IPS DF 6.9 (cell line): ENCODE measurements around the gene GUF1.
A peak's percentile ranks its signal among the peaks of the same experiment; 100 is the strongest.

Experiments used
- DNase-seq: peaks from one replicate; pipeline ENCODE4 v3.0.0-alpha.2; 2013; ENCODE audit warnings: low read depth, low spot score
- H3K27ac ChIP-seq: one replicate; pipeline ENCODE4 v1.5.1; 2013; ENCODE audit warnings: low read length, control low read depth
- H3K27me3 ChIP-seq: 2 replicates; pipeline ENCODE4 v1.6.1; 2013; ENCODE audit warnings: mild to moderate bottlenecking, low read length; ENCODE audit not compliant: control insufficient read depth, insufficient read depth
- H3K36me3 ChIP-seq: 2 replicates; pipeline ENCODE4 v1.6.1; 2013; ENCODE audit warnings: low read length; ENCODE audit not compliant: control insufficient read depth, insufficient read depth
- H3K4me1 ChIP-seq: 2 replicates; pipeline ENCODE4 v1.6.1; 2013; ENCODE audit warnings: low read length; ENCODE audit not compliant: control insufficient read depth, insufficient read depth
- H3K4me3 ChIP-seq: 2 replicates; pipeline ENCODE4 v1.5.1; 2013; ENCODE audit warnings: mild to moderate bottlenecking, low read length
- H3K9me3 ChIP-seq: 2 replicates; pipeline ENCODE4 v1.6.1; 2013; ENCODE audit warnings: low read length, inconsistent platforms; ENCODE audit not compliant: control insufficient read depth, insufficient read depth
- WGBS: extraction: QIAGEN DNeasy Blood & Tissue Kit; methylation state at CpG from one replicate; pipeline ENCODE4 v1.1.7; 2013; ENCODE audit warnings: mixed read lengths, missing lambda C conversion rate; ENCODE audit not compliant: insufficient read length, insufficient coverage; 5-methylcytosine and 5-hydroxymethylcytosine counted together

GUF1 gene, protein sequence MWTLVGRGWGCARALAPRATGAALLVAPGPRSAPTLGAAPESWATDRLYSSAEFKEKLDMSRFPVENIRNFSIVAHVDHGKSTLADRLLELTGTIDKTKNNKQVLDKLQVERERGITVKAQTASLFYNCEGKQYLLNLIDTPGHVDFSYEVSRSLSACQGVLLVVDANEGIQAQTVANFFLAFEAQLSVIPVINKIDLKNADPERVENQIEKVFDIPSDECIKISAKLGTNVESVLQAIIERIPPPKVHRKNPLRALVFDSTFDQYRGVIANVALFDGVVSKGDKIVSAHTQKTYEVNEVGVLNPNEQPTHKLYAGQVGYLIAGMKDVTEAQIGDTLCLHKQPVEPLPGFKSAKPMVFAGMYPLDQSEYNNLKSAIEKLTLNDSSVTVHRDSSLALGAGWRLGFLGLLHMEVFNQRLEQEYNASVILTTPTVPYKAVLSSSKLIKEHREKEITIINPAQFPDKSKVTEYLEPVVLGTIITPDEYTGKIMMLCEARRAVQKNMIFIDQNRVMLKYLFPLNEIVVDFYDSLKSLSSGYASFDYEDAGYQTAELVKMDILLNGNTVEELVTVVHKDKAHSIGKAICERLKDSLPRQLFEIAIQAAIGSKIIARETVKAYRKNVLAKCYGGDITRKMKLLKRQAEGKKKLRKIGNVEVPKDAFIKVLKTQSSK

DNA sequence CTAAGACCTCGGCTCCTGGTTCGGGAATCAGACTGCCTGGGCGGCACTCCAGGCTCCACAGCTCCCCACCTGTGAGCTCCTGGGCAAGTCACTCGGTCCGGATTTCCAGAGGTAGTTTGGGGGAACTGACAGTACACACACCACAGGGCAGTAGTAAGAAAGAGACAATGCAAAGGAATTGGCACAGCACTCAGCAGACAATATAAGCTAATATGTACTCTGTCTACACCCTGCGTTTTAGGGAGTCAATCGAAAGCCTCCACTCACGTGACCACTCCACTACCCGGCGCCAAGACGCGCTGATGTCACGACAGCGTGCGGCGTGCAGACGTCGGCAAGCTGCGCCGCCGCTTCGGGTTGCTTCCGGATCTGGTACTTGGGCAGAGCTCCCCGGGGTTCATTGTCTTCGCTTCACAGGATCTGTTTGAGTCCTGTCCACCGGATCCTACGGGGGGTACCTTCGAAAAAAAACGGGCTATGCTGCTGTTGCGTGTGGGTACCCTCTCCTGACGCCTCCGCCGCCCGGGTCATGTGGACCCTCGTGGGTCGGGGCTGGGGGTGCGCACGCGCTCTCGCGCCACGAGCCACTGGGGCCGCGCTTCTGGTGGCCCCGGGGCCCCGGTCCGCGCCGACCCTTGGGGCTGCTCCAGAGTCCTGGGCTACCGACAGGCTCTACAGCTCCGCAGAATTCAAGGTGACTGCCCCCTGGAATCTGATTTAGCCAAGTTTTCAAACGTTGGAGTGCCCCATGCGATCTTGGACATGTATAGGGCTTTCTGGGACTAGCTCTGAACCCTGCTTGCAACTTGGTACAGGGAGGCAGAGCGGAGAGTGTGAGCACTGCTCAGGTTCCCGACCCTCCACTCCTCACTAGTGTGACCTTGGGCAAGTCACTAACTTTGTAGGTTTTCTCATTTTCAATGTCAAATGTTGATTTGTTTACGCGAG lies at the start of gene GUF1:
GUF1 (plus strand) TSS at position 327 of the 948 bp plus-strand sequence; CDS start at position 530, 203 bp downstream.
- WGBS = no CpG with 5 or more reads among the region's 57 CpGs
- Histone ChIP-seq H3K27ac (no peak within 1 kb of the TSS), H3K9me3 (no peaks in the 10 kb centered on the region), H3K4me3 (peak within 1 kb of the TSS; percentile 93), H3K27me3 (no peaks in the 10 kb centered on the region), H3K36me3 (no peaks in the 10 kb centered on the region), H3K4me1 (no peaks in the 10 kb centered on the region)
- DNase-seq = peak; percentile 78

GRCh38 chr4:44629280-44629866 lies 48.8 kb upstream of the GUF1 start:
- no peak overlapping the region for H3K4me3 ChIP-seq
- peak; percentile 45 for DNase-seq
- no peaks in the 10 kb centered on the region for H3K4me1 ChIP-seq
- no peak overlapping the region for H3K27ac ChIP-seq
- no peaks in the 10 kb centered on the region for H3K9me3 ChIP-seq
- H3K27me3 ChIP-seq = no peaks in the 10 kb centered on the region
- no peaks in the 10 kb centered on the region for H3K36me3 ChIP-seq
- no CpG with 5 or more reads among the region's 2 CpGs for WGBS

DNA sequence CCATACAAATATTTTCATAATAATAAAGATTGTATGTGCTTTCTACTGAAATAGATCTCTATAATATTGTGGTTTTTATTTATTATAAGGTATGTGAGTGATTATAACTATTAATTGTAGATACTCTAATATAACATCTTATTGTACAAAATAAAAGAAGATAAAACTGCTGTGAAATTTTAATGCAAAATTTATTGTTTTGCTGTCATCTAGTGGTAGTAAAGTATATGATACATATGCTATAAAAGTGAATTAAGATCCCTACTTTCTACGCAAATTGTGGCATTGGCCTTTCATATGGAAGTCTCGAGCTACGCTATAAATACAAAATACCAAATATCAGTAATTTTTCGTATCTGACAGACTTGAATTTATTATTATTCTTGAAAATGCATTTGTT lies 46.1 kb upstream of the GUF1 start:
- H3K4me3 ChIP-seq = no peak overlapping the region
- H3K27me3 ChIP-seq = no peaks in the 10 kb centered on the region
- no peaks in the 10 kb centered on the region for H3K4me1 ChIP-seq
- no CpG with 5 or more reads among the region's 4 CpGs for WGBS
- no peaks in the 10 kb centered on the region for H3K9me3 ChIP-seq
- no peak for DNase-seq
- no peak overlapping the region for H3K27ac ChIP-seq
- no peaks in the 10 kb centered on the region for H3K36me3 ChIP-seq

GRCh38 chr4:44632733-44633132 lies 45.5 kb upstream of the GUF1 start:
- no CpG with 5 or more reads among the region's 8 CpGs for WGBS
- H3K4me1 ChIP-seq = no peaks in the 10 kb centered on the region
- H3K9me3 ChIP-seq = no peaks in the 10 kb centered on the region
- H3K27me3 ChIP-seq = no peaks in the 10 kb centered on the region
- H3K27ac ChIP-seq = no peak overlapping the region
- DNase-seq = no peak
- no peak overlapping the region for H3K4me3 ChIP-seq
- H3K36me3 ChIP-seq = no peaks in the 10 kb centered on the region

GRCh38 chr4:44638091-44638490 lies 40.1 kb upstream of the GUF1 start:
- Histone ChIP-seq H3K36me3 (no peaks in the 10 kb centered on the region), H3K9me3 (no peaks in the 10 kb centered on the region), H3K4me3 (no peak overlapping the region), H3K4me1 (no peaks in the 10 kb centered on the region), H3K27ac (no peak overlapping the region), H3K27me3 (no peaks in the 10 kb centered on the region)
- no CpG with 5 or more reads among the region's 4 CpGs for WGBS
- no peak for DNase-seq

- Histone ChIP-seq H3K36me3 (no peaks in the 10 kb centered on the region), H3K27me3 (no peaks in the 10 kb centered on the region), H3K9me3 (peaks cover 2% of the 10 kb centered on the region; the same call in 1 of the 2 replicates), H3K4me1 (no peaks in the 10 kb centered on the region), H3K4me3 (no peak overlapping the region), H3K27ac (no peak overlapping the region)
- no peak for DNase-seq
- WGBS = no CpG with 5 or more reads among the region's 1 CpG
Observed at GRCh38 chr4:44646151-44646550, 32.1 kb upstream of the GUF1 start.

DNA sequence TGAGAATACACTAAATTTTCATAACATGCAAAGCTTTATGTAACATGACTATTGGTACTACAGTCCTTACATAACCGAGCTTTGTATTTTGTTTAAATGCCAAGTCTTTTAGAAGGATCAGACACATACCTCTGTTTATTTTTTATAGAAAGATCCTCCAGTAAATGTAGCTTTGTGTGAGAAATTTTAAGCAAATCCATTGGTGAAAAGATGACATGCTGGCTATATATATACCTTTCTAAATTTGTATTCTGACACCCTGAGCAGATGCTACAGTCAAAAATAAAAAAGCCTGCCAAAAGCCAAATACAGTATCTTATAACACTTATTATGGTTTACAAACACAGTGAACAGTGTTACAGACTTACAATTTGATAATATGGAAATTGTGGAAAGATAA lies 26.8 kb upstream of the GUF1 start, which contains the start of gene YIPF7:
YIPF7 (minus strand) TSS at position 201 of the 400 bp plus-strand sequence. CDS start 1,525 bp downstream, outside the sequence.
- Histone ChIP-seq H3K27me3 (no peaks in the 10 kb centered on the region), H3K4me3 (no peak within 1 kb of the TSS), H3K4me1 (no peaks in the 10 kb centered on the region), H3K9me3 (no peaks in the 10 kb centered on the region), H3K27ac (no peak within 1 kb of the TSS), H3K36me3 (no peaks in the 10 kb centered on the region)
- DNase-seq = no peak
- WGBS = no CpG with 5 or more reads among the region's 1 CpG

GRCh38 chr4:44652002-44652401 lies 26.2 kb upstream of the GUF1 start:
- WGBS = no CpG with 5 or more reads among the region's 1 CpG
- no peak overlapping the region for H3K27ac ChIP-seq
- H3K4me1 ChIP-seq = no peaks in the 10 kb centered on the region
- no peak for DNase-seq
- no peaks in the 10 kb centered on the region for H3K9me3 ChIP-seq
- no peaks in the 10 kb centered on the region for H3K36me3 ChIP-seq
- no peaks in the 10 kb centered on the region for H3K27me3 ChIP-seq
- H3K4me3 ChIP-seq = no peak overlapping the region

GRCh38 chr4:44660396-44660795 lies 17.8 kb upstream of the GUF1 start:
- no CpG with 5 or more reads among the region's 3 CpGs for WGBS
- H3K4me3 ChIP-seq = no peak overlapping the region
- no peaks in the 10 kb centered on the region for H3K9me3 ChIP-seq
- no peak overlapping the region for H3K27ac ChIP-seq
- DNase-seq = no peak
- no peaks in the 10 kb centered on the region for H3K27me3 ChIP-seq
- no peaks in the 10 kb centered on the region for H3K36me3 ChIP-seq
- H3K4me1 ChIP-seq = no peaks in the 10 kb centered on the region
